Endometrium (tissue), 2 donors: ENCODE measurements around the gene IL1R1.

Source experiments
- FAIRE-seq: peaks from 2 replicates; lab custom pipeline; 2012; peaks lifted over from hg19 to GRCh38; lab: Jason Lieb, UNC
- donor health status: control.
- donor health status: control.

IL1R1 gene

GRCh38 chr2:102206666-102207341 is 64.3 kb downstream of the IL1R1 start:
- FAIRE-seq: no peak

DNA sequence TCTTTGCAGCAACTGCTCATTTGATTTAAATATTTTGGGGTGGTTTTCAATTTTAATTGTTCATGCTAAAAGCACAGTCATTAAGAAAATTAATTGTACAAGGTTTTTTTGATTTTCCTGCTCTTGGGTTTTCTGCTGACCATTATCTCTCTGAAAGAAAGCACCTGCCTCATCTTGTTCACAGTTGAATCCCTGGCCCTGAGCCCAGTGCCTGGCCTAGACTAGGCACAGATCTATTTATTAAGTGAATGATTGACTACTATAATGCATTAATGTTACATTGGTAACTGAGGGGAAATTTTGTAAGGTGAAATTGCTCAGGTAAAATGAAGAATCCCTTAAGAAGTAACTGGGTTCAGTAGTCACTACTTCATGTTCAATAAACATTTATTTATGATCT is 66.2 kb downstream of the IL1R1 start:
- no peak for FAIRE-seq

DNA sequence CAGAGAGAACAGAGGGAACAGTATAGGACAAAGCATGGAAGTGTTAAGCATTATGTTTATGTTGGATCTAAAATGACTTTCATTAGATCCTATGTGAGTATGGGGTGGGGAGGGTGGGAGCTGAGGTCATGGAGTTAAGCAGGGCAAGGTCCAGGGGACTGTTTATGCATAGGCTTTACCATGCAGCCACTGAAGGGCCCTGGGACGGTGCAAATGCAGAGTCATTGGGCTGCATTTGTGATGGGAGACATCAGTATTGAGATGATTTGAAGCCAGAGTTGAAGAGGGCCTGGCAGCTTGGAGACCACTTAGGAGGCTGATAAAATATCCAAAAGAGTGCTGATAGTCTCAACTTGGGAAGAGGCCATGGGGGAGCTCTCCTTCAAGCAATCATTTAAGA is 66.9 kb downstream of the IL1R1 start:
- FAIRE-seq: no peak

GRCh38 chr2:102217032-102217431 is 74.5 kb downstream of the IL1R1 start:
- no peak for FAIRE-seq

DNA sequence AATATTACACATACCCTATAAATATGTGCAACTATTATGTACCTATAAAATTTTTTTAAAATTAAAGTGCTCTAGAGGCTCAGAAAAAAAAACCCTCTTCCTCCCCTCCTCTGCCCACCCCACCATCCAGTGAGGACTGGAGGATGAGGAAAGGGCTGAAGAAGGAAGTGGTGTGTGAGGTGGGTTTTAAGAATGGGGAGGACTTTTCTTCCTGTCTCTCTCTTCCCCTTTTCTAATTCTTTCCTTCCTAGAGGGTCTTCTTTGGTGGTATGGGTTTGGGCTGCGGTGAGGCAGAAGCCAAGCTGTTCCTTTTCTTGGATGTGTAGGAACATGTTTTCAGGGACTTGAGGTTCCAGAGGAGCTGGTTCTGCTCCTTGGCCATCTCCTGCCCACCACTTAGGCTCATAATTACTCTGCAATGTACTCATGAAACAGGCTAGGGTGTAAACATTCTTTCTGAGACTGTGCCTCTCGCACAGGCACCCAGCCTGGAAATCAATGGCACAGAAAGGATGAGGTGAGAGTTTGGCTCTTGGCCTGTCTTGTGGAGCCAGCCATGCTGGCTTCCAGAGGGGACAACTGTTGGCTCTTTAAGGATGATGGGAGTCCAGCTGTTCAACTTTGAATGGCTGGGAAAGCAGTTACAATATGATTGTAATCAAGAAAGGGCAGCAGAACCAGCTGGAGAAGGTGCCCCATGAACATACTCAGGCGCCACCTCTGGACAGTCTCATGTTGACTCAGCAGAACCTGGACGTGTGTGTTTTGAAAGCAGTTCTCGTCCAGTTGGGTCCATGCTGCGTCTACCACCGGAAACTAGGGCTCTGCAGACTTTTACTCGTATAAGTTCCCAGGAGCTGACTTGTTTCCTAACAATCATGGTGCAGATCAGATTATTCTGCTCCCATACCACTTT is 82.5 kb downstream of the IL1R1 start:
- FAIRE-seq: no peak

GRCh38 chr2:102226171-102226570 is 83.6 kb downstream of the IL1R1 start:
- no peak for FAIRE-seq

- FAIRE-seq: no peak
These were observed 84.3 kb downstream of the IL1R1 start for GRCh38 chr2:102226612-102227391.

DNA sequence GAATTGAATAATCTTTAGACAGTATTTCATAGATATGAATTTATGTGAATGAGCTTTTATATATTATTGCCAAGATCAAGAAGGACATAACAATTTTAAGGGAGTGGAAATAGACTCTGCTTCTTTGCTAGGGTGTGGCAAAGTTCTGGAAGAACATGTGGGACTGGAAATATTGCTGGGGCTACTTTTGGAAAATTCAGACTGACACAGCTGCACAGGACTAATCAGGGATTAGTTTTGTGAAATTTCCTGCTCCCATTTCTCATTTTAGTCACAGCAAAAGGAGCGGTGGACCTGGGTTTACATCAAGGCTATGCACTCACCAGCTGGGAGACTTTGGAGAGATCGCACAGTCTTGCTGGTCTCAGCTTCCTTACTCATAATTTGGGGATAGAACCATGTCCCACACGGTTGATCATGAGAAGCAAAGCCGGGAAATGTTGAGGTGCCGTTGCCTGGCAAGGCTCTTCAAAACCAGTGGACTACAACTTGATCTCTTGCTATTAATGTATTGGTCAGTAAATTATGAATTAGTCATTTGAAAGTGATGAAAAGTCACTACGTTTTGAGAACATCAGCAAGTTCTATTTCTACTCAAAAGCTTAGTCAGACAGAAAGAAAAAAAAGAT is 86.7 kb downstream of the IL1R1 start:
- no peak for FAIRE-seq
